Keratinocyte (primary cell): ENCODE data around the gene GNPTAB. TPM values are rescaled to one million over a fixed set of nuclear protein-coding genes. Genes with fewer than 3 reads are reported as not detected.

Experiments
- DNase-seq: peaks from one replicate; pipeline ENCODE4 v3.0.0-alpha.2; 2011; ENCODE audit warnings: low read depth, missing footprints, low spot score
- FAIRE-seq: peaks from 2 replicates; lab custom pipeline; 2011; peaks lifted over from hg19 to GRCh38; lab: Jason Lieb, UNC
- H2AFZ ChIP-seq: 2 replicates; pipeline ENCODE4 v1.6.0; 2012; ENCODE audit warnings: low read length, control low read depth, inconsistent platforms; ENCODE audit not compliant: control insufficient read depth
- H3K27ac ChIP-seq: 2 replicates; pipeline ENCODE4 v1.5.1; 2011; ENCODE audit warnings: low read length; ENCODE audit not compliant: control insufficient read depth, insufficient read depth
- H3K27me3 ChIP-seq: 3 replicates; pipeline ENCODE4 v1.6.0; 2011; ENCODE audit warnings: low read length; ENCODE audit not compliant: control insufficient read depth, insufficient read depth; ENCODE audit errors: extremely low read depth
- H3K36me3 ChIP-seq, 2 experiments: 2 replicates in 1 of 2; 3 replicates in 1 of 2; pipeline ENCODE4 v1.5.1; 2011; ENCODE audit warnings: low read length in 2 of 2, mild to moderate bottlenecking in 1 of 2; ENCODE audit not compliant: control insufficient read depth in 2 of 2, insufficient read depth in 2 of 2; ENCODE audit errors: extremely low read depth in 1 of 2
- H3K4me1 ChIP-seq: 3 replicates; pipeline ENCODE4 v1.5.1; 2011; ENCODE audit warnings: low read length; ENCODE audit not compliant: control insufficient read depth, insufficient read depth; ENCODE audit errors: extremely low read depth
- H3K4me2 ChIP-seq: 3 replicates; pipeline ENCODE4 v1.6.0; 2011; ENCODE audit warnings: low read depth, low read length; ENCODE audit not compliant: control insufficient read depth, insufficient read depth; ENCODE audit errors: extremely low read depth
- H3K4me3 ChIP-seq, 3 experiments: fragments of 200-600 bp in 1 of 3; sonication (generic) in 1 of 3; 2 replicates in 2 of 3; 3 replicates in 1 of 3; pipeline ENCODE4 v1.5.1; 2011 to 2016; ENCODE audit warnings: low read length in 3 of 3, mild to moderate bottlenecking in 3 of 3, control low read depth in 2 of 3, inconsistent platforms in 1 of 3, low read depth in 1 of 3, mixed read lengths in 1 of 3, mixed run types in 1 of 3, moderate library complexity in 1 of 3; ENCODE audit not compliant: control insufficient read depth in 2 of 3, insufficient read depth in 2 of 3; ENCODE audit errors: extremely low read depth in 1 of 3
- H3K79me2 ChIP-seq: 2 replicates; pipeline ENCODE4 v1.6.0; 2012; ENCODE audit warnings: low read length; ENCODE audit not compliant: control insufficient read depth, insufficient read depth
- H3K9ac ChIP-seq: 3 replicates; pipeline ENCODE4 v1.6.0; 2011; ENCODE audit warnings: low read length; ENCODE audit not compliant: control insufficient read depth, insufficient read depth; ENCODE audit errors: extremely low read depth
- H3K9me1 ChIP-seq: 3 replicates; pipeline ENCODE4 v1.6.0; 2011; ENCODE audit warnings: low read length; ENCODE audit not compliant: control insufficient read depth, insufficient read depth; ENCODE audit errors: extremely low read depth
- H3K9me3 ChIP-seq: 2 replicates; pipeline ENCODE4 v1.5.1; 2012; ENCODE audit warnings: low read depth, low read length; ENCODE audit not compliant: control insufficient read depth
- H4K20me1 ChIP-seq: 3 replicates; pipeline ENCODE4 v1.6.0; 2011; ENCODE audit warnings: low read length; ENCODE audit not compliant: control insufficient read depth, insufficient read depth; ENCODE audit errors: extremely low read depth
- CTCF ChIP-seq, 3 experiments: IDR thresholded peaks in 1 of 3; conservative IDR thresholded peaks in 1 of 3; optimal IDR thresholded peaks in 1 of 3; 2 replicates in 2 of 3; 3 replicates in 1 of 3; pipeline versions ENCODE3 to v1.5.1; 2011; ENCODE audit warnings: low read length in 3 of 3, mild to moderate bottlenecking in 3 of 3, moderate library complexity in 2 of 3, control low read depth in 1 of 3, inconsistent platforms in 1 of 3; ENCODE audit not compliant: insufficient read depth in 2 of 3; ENCODE audit errors: extremely low read depth in 1 of 3
- EZH2 ChIP-seq: IDR thresholded peaks from one replicate; pipeline ENCODE4 v1.6.1; 2012; ENCODE audit warnings: inconsistent platforms, mild to moderate bottlenecking, low read length, moderate library complexity
- dilution Hi-C: fragments of 300-500 bp; cut with MboI; formaldehyde crosslinking; loops from one replicate; pipeline ENCODE4 v1.7.0; 2020; ENCODE audit warnings: low sequenced_read_pairs; ENCODE audit not compliant: extremely low pct_ligation_motif_present
- polyA plus RNA-seq, 5 experiments: library from polyadenylated mRNA; depleted of rRNA in 3 of 5; stranded (reverse) in 3 of 5; stranded (forward) in 1 of 5; unstranded in 1 of 5; fragments of >200 nt; gene quantifications; 1 replicate in 1 of 5; 2 replicates in 3 of 5; 3 replicates in 1 of 5; pipeline versions ENCODE4 v1.2.1 to v1.2.3, GENCODE V29; 2011 to 2012; ENCODE audit warnings: missing spikeins in 2 of 5, low read depth in 1 of 5, low replicate concordance in 1 of 5

Gene GNPTAB
- polyA plus RNA-seq, 1 donor (not counting 4 experiments of a cell fraction or from before 2014, with no cell fraction given): 35.7 TPM

- Histone ChIP-seq H3K79me2 (no peaks in the 10 kb centered on the region), H3K4me1 (peaks cover 4% of the 10 kb centered on the region), H3K9ac (no peak overlapping the region), H3K4me3 (no peak overlapping the region), H3K27ac (no peak overlapping the region), H3K27me3 (no peaks in the 10 kb centered on the region), H3K9me1 (no peaks in the 10 kb centered on the region), H2AFZ (no peak overlapping the region), H3K9me3 (no peaks in the 10 kb centered on the region), H3K4me2 (no peak overlapping the region), H3K36me3 (peaks cover 7 to 14% of the 10 kb centered on the region in 2 experiments), H4K20me1 (no peaks in the 10 kb centered on the region)
- dilution Hi-C loops: no loop called here
- no peak for TF ChIP-seq CTCF (optimal IDR thresholded peaks at IDR 0.05 in 1 of 3, IDR thresholded peaks at IDR 0.05 in 1 of 3, conservative IDR thresholded peaks at IDR 0.05 in 1 of 3; ENCODE audit: extremely low read depth in 1 of 3, insufficient read depth in 2 of 3, low read length in 3 of 3)
- TF ChIP-seq EZH2: no peak
- no peak for DNase-seq
- FAIRE-seq: no peak
Measured at GRCh38 chr12:101767537-101767936, 63.2 kb downstream of the GNPTAB start.

- no peaks in the 10 kb centered on the region for H3K9me1 ChIP-seq
- no peak for DNase-seq
- no peaks in the 10 kb centered on the region for H3K9me3 ChIP-seq
- H3K27me3 ChIP-seq: no peaks in the 10 kb centered on the region
- TF ChIP-seq EZH2: no peak
- no peak for TF ChIP-seq CTCF (optimal IDR thresholded peaks at IDR 0.05 in 1 of 3, IDR thresholded peaks at IDR 0.05 in 1 of 3, conservative IDR thresholded peaks at IDR 0.05 in 1 of 3; ENCODE audit: extremely low read depth in 1 of 3, insufficient read depth in 2 of 3, low read length in 3 of 3)
- H3K79me2 ChIP-seq: no peaks in the 10 kb centered on the region
- dilution Hi-C loops: no loop called here
- H3K27ac ChIP-seq: no peak overlapping the region
- FAIRE-seq: no peak
- no peak overlapping the region for H3K4me3 ChIP-seq
- H3K36me3 ChIP-seq: peaks cover 3 to 5% of the 10 kb centered on the region in 2 experiments
- H3K4me2 ChIP-seq: no peak overlapping the region
- no peak overlapping the region for H2AFZ ChIP-seq
- H3K9ac ChIP-seq: no peak overlapping the region
- peaks cover 4% of the 10 kb centered on the region for H3K4me1 ChIP-seq
- H4K20me1 ChIP-seq: no peaks in the 10 kb centered on the region
Measured at GRCh38 chr12:101764051-101764792, 66.5 kb downstream of the GNPTAB start.
